HG02885 (cell line): Measurements from ENCODE around the gene SORCS1.

Experiments used
- ATAC-seq: cut with Tn5 transposase; IDR thresholded peaks from one replicate; pipeline ENCODE4 v1.9.1; 2021; ENCODE audit warnings: mild to moderate bottlenecking; ENCODE audit not compliant: unreplicated experiment, poor library complexity

Gene SORCS1

DNA sequence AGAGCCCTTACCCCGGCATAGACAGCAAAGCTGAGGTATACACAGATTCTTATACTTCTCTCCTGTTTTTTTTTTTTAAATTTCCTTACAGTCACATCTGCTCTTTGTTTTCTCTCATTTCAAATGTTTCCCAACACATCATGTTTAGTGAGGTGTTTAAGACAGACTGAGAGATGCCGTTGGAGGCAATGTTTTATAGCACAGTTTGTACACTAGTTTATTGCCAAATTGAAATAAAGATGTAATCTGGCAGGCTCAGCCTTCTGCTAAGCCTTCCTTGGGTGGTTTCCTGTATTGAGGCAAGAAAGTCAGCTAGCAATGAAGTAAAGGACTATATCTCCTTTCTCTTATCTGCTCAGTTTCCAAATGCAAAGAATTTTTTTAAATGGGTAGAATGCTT lies 393.4 kb downstream of the SORCS1 start:
- no peak for ATAC-seq

DNA sequence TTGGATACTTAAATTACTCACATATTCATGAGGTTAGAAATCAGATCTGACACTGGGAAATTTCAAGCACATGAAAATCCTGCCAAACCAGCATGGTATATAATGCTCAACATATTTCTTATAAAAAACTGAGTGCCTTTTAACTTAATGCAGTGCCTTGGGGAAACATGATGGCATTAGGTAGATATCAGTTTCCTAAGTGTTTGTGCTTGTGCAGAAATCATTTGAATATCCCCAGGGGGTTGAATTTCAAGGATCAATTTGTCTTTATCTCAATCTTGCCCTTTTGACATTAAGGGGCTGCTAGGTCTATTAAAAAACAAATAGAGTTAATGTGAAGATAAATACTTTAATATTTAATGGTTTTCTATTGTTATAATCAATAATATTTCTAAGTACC lies 396.3 kb downstream of the SORCS1 start:
- ATAC-seq = no peak

DNA sequence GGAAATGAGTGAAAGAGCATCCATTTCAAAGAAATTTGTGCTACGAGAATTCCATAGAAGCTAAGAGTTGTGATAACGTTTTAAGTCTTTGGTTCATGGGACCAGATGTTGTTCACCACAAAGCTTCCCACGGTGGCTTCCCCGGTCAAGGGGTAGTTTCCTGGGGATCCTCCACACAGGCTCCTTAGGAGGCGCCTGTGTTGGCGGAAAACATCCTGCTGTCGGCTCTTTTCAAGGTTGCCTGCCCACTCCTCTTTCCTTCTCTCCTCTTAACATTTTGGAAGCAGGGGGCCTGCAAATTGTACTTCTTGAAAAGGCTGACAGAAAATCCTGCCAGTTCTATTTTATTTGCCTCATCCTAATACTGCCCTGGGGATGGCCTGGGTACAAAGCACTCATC lies 398.6 kb downstream of the SORCS1 start:
- no peak for ATAC-seq

DNA sequence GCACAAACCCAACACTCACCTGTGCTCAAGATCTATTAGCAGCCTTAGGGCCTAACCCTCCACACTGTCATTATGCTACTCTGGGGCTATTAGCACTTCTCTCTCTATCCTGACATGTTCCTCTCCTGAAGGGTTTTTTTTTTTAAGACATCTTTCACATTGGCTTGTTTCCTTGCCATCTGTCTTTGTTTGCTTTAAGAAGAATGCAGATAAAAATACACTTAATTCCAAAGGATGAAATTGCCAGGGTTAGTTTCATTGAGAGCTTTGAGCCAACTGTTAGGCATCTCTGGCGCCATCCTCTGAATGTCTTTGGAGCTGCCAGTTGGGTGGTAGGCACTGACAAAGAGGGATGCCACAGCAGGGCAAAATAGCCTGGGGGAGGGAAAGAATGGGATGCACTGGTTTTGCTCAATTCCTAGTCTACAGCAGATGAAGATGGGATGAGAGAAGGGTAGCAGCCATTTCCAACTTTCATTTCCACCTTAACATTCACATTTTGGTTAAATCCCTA lies 399.2 kb downstream of the SORCS1 start:
- no peak for ATAC-seq

DNA sequence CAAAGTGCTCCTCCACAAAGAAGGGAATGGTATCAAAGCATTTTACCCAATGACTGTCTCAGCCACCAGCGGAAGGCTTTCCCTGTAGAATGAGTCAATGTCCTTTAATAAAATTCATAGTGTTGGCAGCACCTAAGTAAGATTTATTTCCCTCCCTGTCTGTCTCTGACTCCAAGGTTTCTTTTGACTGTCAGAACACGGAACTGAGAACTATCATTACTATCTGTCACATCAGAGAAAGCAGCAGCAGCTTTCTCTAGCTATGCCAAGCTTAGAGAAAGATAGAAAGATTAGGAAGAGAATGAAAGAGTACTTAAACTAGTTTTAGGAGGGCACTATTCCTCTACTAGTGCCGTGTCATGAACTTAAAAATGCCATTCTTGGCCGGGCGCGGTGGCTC lies 400.1 kb downstream of the SORCS1 start:
- ATAC-seq = no peak

DNA sequence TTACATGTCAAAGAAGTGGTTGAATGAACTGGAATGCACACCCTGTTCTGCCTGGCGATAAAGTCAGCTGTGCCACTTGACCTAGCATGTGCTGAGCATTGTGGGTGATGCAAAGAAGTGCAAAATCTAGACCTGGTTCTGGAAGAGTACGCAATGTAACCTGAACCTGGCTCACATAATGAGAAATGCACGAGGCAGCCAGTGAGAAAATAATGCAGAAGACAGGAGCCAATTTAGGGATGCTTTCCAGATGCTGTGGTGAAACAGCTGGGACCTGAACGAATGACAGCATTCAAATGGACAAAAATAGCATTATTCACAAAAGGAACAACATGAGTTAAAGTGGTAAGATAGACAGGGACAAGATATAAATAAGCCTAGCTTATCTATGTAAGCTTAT lies 402.6 kb downstream of the SORCS1 start:
- no peak for ATAC-seq

DNA sequence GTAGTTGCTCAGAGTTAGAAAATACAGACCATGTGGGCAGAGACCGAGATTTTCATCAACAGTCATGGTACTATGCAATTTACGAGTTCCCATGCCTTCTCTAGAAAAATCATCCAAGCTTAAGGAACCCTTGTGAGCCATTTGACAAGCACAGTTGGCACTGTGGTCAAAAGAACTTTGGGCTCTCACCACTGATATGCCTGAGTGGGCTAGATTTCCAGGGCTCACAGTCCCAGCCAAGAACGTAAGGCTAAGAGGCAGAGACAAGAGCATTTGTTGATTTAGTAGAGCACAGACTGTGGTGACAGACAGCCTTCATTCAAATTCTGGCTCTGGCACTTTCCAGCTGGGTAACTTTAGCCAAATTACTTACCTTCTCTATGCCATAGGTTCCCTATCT lies 407.0 kb downstream of the SORCS1 start:
- ATAC-seq = no peak

DNA sequence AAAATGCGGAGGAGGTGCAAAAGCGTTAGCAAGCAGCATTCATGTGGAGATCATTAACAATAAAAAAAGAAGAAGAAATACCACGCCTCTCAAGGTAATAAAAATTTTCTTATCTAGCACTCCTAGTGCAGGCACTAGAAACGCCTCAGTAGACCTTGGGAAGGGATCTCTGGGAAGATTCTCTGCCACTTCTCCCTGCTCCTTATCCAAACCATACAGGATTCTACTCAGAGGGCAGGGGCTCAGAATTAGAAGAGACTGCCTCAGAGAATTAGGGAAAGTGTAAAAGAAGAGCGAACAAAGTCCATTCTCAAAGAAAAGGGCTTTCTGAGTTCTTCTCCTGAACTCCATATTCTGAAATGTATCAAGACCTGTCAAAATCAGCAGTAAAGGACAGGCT lies 413.4 kb downstream of the SORCS1 start:
- no peak for ATAC-seq

DNA sequence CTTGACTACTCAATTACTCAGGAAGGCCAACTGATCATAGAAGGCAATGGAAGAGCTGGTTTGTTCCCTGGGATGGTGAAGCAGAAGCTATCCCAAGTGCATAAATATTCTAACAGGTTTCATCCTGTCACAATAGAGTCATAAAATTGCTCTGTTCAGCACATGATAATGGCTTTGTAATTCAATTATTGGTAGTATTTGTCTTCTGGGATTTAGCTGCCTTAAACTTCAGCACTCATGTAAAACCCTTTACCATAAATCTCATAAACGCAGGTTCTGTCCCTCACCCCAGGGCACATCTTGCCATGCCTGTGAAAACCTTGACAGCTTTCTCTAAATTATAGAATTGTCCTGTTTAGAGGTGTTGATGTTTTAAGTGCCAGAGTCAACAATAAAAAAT lies 417.6 kb downstream of the SORCS1 start:
- ATAC-seq = no peak

DNA sequence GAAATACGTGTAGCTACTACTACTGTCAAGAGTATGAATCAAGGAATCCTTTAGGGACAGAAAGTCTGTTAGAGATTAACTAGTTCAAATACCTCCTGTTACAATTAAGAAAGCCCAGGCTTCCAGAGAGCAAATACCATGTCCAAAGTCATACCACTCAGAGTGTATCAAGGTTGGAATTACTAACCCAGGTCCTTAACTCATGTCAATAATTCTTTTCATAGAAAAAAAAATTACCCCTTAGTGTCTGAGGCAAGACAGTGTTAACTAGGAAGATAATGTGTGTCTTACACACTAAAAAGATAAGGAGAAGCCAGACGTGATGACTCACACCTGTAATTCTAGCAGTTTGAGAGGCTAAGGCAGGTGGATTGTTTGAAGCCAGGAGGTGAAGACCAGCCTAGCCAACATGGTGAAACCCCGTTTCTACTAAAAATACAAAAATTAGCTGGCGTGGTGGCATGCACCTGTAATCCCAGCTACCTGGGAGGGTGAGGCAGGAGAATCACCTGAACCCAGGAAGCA lies 423.4 kb downstream of the SORCS1 start:
- ATAC-seq = no peak

DNA sequence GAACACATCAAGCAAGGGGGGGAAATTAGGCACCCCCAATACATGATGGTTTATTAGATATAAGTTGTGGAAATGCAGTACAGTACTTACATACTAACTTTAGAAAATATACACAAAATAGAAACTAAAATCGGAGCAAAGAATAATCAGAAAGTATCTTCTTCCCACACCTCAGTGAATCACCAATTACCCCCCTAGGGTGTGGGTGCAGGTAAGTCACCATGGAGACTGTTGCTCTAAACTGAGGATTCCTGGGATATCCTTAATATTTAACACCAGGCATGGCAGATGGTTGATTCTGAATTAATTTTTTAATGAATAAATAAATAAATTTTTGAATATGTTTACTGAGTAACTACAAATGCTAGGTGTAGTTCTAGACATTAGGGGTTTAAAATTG lies 424.4 kb downstream of the SORCS1 start:
- no peak for ATAC-seq

DNA sequence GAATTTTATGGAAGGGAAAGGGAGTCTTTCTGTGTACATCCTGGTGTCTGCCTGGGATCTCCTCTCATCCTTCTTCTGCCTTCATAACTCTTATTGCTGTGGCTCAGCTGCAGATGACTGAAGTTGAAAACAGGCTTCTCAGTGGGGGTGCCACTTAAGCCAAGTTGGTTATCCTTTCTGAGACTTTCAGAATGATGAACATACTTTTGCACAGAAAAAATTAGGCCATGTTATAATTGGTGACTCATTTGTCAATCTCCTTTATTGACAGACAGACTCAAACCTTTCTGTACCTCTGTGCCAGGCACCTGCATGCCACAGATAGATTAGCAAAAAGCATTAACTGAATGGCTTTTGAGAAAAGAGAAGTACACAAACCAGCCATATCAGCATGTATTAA lies 430.3 kb downstream of the SORCS1 start:
- ATAC-seq = no peak

DNA sequence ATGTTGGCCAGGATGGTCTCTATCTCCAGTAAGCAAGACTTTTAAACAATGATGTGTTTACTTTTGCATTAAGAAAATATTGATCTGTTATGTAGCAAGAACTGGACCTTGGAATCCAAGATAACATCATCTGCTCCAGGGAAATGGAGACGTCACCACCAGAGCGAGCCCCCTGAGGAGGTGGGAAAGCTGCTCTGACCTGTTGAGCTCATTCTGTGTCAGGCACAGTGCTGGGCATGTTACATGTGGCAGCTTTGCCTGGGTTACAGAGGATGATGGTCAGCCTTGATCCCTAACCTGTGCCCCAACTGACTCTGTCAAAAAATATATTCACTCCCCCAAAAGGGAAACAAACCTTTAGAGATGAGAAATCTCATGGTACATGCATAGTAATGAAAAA lies 436.3 kb downstream of the SORCS1 start:
- no peak for ATAC-seq

DNA sequence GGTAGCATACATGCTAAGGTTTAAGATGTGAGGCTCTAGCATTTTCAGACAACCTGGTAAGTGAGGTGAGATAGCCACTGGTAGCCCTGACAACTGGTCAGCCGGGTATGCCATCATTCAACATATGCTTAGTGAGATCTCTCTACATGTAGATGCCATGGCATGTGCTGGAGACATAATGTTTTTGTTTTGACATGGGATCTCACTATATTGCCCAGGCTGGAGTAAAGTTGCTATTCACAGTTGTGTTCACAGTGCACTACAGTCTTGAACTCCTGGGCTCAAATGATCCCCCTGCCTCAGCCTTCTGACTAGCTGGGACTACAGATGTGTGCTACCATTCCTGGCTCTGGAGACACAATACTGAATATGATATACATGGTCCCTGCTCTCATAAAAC lies 437.3 kb downstream of the SORCS1 start:
- no peak for ATAC-seq

DNA sequence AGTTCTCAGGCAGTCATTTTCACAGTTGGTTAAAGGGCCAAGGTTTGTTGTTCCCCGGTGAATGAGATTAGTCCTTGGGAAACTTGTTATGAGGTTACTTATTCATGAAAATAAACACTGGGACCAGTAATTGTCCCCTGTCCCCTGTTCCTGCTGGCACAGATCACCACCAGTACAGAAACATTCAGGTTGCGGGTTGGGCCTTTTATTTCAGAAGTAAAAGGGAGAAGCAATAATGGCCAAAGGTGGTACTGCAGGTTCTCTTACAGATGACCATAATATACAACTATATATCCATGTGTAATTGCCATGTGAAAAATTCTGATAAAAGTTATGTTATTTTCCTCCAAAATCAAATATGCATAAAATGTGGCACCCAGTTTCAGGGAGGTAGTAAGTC lies 442.0 kb downstream of the SORCS1 start:
- ATAC-seq = no peak

DNA sequence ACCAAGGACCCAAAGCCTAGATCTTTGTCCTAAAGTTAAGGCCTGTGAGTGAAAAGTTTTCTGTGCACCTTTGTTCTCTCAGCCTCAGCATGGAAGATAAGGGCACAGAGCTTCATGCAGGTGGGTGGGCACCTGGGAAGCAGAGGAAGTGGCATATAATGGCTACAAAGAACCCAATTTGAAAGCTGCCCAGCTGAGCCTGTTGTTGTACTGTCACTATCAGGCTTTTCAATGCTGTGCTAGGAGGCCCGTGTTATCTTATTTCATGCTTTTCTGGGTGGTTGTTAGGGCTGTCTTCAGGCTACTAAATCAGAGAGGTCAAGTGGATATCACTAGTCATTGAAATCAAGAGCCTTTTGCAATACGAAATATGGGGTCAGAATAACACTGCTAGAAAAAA lies 443.8 kb downstream of the SORCS1 start:
- ATAC-seq = no peak

DNA sequence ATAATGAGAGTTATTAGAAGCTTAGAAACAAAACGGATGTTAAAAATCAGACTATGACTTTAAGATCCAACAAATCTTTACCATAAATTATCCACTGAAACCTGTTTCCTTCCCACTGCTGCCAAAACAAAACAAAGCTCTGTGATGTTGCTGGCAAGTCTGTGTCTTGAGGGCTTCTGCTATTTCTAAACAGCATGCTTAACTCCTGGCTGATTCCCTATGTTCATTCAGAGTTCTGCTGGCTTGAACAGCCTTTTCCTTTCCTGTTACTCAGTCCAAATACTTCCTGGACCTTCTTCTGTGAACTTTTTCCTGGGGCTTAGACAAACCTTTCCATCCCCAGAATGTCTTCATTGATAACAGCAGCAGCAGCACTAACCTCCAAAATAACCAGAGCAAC lies 448.1 kb downstream of the SORCS1 start:
- no peak for ATAC-seq

DNA sequence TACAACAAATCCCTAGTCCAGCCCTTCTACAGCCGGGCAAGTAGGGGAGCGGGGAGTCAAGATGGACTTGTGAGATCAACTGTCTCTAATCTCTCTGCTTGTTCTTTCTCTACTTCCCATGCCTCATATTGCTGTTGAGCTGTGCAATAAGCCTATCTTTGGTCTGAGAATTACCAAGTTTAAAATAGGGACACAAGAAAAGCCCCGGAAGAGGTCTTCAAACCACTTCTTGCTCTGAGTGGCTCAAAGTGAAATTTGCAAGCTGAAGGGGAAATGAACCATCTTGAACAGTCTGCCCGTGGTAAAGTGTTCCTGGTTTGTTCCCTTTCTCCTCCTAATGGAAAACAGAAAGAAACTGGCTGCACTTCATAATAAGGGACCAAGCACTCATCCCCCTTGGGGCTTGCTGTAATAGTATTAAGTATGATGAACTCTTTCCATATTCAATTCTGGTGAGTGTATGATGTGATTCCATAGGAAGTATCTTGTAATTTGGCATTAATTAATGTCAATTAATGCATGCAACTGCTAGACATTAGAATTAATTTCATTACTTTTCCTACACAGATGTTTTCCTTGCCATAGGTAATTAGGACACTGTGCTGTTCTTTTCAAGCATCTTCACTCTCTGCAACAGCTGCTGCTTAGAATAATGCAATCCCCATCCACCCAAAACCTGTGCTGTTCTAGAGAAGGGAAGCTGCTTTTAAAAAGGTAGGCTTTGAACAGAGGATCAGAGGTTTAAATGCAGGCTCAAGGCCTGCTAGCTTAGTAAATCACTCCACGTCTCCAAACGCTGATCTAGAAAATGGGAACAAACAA lies 449.6 kb downstream of the SORCS1 start:
- no peak for ATAC-seq

DNA sequence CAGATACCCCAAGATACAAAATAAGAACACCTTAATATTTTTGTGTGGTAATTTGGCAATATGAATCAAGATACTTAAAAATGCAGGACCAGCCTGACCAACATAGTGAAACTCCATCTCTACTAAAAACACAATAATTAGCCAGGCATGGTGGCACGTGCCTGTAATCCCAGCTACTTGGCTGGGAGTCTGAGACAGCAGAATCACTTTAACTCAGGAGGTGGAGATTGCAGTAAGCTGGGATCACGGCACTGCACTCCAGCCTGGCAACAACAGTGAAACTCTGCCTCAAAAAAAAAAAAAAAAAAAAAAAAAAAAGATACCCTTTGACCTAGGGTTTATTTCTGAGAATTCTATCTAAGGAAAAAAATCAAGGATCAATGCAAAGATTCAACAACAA lies 450.7 kb downstream of the SORCS1 start:
- ATAC-seq = no peak

DNA sequence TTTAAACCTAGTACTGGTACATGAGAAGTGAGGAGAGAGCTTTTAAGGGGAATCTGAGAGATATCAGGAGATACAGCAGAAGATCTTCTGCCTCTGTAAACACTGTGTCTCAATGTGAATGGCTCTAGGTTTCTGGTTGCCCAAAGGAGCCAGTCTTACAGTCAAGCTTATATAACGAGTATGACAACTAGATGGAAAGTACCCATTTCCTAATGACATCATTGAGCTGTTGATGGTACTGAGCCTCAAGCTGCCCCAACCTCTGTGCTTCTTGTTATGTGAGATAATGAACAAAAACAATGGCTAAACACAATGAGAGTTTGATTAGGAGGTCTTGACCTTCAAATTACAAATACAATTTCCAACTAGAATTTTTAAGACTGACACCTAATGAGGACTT lies 451.5 kb downstream of the SORCS1 start:
- ATAC-seq = no peak

DNA sequence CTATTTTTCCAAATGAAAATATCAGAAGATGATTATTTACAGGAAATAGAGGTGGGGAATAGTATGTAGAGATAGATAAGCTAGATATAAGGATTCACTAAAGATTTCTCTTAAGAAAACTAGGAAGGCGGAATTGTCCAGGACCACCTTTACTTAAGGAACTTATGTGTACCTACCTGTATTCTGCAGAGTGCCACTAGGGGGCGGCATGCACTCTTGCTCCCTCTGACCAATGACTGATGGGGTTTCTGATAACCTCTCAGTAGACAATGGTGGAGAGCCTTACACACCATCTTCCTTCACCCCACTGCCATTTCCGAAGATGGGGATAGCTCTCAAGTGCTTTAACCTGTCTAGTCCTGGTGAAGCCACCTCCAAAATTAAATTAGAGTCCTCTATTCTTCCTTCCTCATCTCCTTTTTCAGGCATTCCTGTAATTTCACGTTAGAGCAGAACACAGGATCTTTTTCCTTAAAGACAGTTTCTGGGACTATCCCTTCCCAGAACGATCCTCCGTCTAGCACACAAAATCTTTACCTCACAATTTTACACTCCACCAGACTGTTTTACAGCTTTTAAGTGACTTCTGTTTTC lies 453.1 kb downstream of the SORCS1 start:
- ATAC-seq = peak; percentile 88

DNA sequence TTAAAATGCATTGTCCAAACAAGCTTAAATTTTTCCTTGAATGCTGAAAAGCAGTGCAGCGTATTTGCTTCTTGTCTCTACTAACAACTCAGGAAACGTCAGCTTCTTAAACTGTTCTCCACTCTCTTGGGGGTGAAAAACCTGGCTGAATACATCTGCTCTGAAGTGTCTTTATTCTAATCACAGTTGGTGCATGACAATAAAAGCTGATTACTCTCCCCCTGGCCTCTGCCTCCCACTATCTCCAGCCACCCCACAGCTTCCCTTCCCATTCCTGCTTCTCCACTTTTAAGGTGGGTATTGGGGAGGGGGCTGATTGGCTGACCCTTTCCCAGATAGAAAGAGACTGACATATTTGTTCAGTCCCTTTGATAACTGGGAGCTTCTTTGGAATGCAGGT lies 456.0 kb downstream of the SORCS1 start:
- ATAC-seq = no peak
